ENCODE measurements around the gene LMBR1.
A peak's percentile ranks its signal among the peaks of the same experiment; 100 is the strongest.

DNA sequence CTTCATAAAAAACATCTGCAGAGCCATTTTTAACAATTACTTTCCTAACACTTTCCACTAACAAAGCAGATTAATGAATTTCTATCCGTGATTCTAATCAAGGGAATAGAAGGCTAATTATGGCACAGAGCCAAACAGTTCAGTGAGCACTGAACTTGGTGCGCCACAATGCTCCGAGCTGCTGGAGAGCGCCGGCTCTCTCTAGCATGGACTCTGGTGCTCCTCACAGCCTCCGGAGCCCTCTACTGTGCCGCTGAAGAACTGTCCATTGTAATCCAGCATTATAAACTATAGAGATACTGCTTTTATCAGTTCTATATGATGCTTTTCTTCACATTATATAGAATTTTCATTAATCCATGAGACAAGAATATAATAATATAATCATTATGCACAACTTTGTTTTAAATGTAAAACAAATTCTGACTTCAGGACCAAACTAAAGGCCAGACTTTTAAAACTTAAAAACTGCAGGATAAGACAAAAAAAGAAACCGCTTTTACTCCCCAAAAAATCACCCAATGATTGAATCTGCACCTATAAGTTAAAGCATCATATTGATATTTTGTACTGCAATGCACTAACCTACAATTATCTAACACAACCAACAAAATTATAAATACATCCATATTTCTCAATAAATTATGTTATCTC, 128.8 kb downstream of the LMBR1 start:
- TF ChIP-seq, protein P1, sequence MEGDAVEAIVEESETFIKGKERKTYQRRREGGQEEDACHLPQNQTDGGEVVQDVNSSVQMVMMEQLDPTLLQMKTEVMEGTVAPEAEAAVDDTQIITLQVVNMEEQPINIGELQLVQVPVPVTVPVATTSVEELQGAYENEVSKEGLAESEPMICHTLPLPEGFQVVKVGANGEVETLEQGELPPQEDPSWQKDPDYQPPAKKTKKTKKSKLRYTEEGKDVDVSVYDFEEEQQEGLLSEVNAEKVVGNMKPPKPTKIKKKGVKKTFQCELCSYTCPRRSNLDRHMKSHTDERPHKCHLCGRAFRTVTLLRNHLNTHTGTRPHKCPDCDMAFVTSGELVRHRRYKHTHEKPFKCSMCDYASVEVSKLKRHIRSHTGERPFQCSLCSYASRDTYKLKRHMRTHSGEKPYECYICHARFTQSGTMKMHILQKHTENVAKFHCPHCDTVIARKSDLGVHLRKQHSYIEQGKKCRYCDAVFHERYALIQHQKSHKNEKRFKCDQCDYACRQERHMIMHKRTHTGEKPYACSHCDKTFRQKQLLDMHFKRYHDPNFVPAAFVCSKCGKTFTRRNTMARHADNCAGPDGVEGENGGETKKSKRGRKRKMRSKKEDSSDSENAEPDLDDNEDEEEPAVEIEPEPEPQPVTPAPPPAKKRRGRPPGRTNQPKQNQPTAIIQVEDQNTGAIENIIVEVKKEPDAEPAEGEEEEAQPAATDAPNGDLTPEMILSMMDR (conservative IDR thresholded peaks at IDR 0.05; ENCODE audit: low read depth, low read length) = peak; percentile 89
- TF ChIP-seq POLR2A (IDR thresholded peaks at IDR 0.05; ENCODE audit: low read depth, low read length) = 0 out of 2 replicates have a peak, but pooled peaks have one; percentile 38

Data from IMR-90 (cell line).